ENCODE data around the gene ACTR10.

ACTR10 gene

DNA sequence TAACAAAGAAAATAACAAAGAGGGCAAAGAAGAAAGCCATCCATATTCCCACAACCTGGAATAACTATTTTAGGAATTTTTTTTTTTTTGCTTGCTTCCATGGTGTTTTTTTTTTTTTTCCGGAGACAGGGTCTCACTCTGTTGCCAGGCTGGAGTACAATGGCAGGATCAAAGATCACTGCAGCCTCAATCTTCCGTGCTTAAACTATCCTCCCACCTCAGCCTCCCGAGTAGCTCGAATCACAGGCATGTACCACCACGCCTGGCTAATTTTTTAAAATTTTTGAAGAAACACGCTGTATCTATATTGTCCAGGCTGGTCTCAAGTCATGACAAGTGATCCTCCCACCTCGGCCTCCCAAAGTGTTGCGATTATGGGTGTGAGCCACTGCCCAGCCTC lies 78.2 kb downstream of the ACTR10 start:
- no peak overlapping the region for H3K4me3 ChIP-seq (ENCODE audit: low read depth, low read length)
- H3K36me3 ChIP-seq (ENCODE audit: control insufficient read depth in 2 of 2, insufficient read depth in 1 of 2, low read length in 2 of 2), result peaks cover 41 to 57% of the 10 kb centered on the region in 2 experiments
- no peaks in the 10 kb centered on the region for H3K9me3 ChIP-seq (ENCODE audit: control insufficient read depth, insufficient read depth, low read depth, low read length)
- TF ChIP-seq ZNF585B (tag by site-specific recombination; IDR thresholded peaks at IDR 0.05) (no peak), ZNF248 (tag by site-specific recombination; IDR thresholded peaks at IDR 0.05) (no peak), ZNF792 (tag by site-specific recombination; IDR thresholded peaks at IDR 0.05) (no peak), ZNF404 (tag by site-specific recombination; IDR thresholded peaks at IDR 0.05) (no peak), ZBTB17 (tag by site-specific recombination; IDR thresholded peaks at IDR 0.05) (no peak), ZNF548 (tag by site-specific recombination; IDR thresholded peaks at IDR 0.05) (no peak), RBAK (tag by site-specific recombination; IDR thresholded peaks at IDR 0.05) (no peak), ZNF670 (tag by site-specific recombination; IDR thresholded peaks at IDR 0.05; ENCODE audit: low read depth) (no peak), ZNF133 (tag by site-specific recombination; IDR thresholded peaks at IDR 0.05) (no peak), ZNF843 (tag by site-specific recombination; IDR thresholded peaks at IDR 0.05) (no peak), SETDB1 (IDR thresholded peaks at IDR 0.05; ENCODE audit: insufficient read length, low read length) (no peak), ZNF544 (tag by site-specific recombination; IDR thresholded peaks at IDR 0.05) (no peak), ZNF623 (tag by site-specific recombination; IDR thresholded peaks at IDR 0.05) (no peak), ZNF155 (tag by site-specific recombination; IDR thresholded peaks at IDR 0.05) (no peak), ZNF654 (tag by site-specific recombination; IDR thresholded peaks at IDR 0.05; ENCODE audit: low read depth) (no peak), ZFP41 (tag by site-specific recombination; IDR thresholded peaks at IDR 0.05; ENCODE audit: borderline replicate concordance) (no peak)
- TF ChIP-seq, protein P1, sequence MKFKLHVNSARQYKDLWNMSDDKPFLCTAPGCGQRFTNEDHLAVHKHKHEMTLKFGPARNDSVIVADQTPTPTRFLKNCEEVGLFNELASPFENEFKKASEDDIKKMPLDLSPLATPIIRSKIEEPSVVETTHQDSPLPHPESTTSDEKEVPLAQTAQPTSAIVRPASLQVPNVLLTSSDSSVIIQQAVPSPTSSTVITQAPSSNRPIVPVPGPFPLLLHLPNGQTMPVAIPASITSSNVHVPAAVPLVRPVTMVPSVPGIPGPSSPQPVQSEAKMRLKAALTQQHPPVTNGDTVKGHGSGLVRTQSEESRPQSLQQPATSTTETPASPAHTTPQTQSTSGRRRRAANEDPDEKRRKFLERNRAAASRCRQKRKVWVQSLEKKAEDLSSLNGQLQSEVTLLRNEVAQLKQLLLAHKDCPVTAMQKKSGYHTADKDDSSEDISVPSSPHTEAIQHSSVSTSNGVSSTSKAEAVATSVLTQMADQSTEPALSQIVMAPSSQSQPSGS (tag by site-specific recombination; IDR thresholded peaks at IDR 0.05; ENCODE audit: low read depth), result no peak
- no peak overlapping the region for H3K27ac ChIP-seq (ENCODE audit: extremely low read depth, low read depth, low read length)
- POLR2A ChIA-PET, result interaction anchor here (0.7 to 1.4 kb wide), 2 partner anchors 15 to 20 kb away, joined by 3 read pairs; partner anchors contain the start of gene ARID4A
- CTCF ChIA-PET, result no interaction called here
- H3K4me1 ChIP-seq (ENCODE audit: control insufficient read depth, insufficient read depth, low read length), result peaks cover 10% of the 10 kb centered on the region

DNA sequence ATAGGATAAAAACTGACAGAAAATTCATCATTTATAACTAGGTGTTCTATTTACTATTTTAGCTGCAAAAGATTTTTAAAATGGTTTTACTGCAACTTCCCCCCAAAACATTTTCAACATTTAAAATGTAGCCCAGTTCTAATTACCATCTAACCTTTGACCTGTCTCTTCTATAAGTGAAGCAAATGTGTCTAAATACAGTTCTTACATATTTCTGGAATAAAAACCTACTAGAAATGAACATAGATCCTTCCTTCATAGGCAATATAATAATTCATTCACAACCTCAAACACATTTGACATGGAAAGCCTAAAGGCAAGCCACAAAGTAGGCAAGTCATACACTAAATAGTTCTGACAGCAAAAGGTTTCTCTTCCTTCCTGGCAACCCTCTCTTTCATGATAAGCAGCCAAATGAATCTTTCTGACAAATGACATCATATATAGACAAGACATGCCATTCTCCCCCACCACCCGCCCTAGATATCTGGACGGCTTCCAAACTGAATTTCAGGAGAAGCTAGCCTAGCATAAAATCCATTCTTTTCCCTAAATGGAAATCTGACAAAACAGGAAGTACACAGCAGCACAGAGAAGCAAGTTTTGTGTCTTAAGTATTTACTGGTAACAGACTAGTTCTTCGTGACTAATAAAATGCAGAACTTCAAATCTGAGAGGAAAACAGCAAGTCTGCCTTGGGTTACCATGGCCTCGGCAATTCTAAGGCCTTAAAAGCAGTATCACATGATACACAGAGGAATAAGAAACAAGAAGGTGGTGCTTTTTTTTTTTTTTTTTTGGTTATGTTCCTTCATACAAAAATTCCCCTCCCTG lies 81.2 kb downstream of the ACTR10 start:
- H3K27ac ChIP-seq (ENCODE audit: extremely low read depth, low read depth, low read length), result peak overlapping the region; percentile 54
- peaks cover 55 to 56% of the 10 kb centered on the region in 2 experiments for H3K36me3 ChIP-seq (ENCODE audit: control insufficient read depth in 2 of 2, insufficient read depth in 1 of 2, low read length in 2 of 2)
- no peak overlapping the region for H3K4me3 ChIP-seq (ENCODE audit: low read depth, low read length)
- POLR2A ChIA-PET, result interaction anchor here (1.4 to 1.5 kb wide), 2 partner anchors 17 to 37 kb away, joined by 3 to 14 read pairs; partner anchors contain the start of genes ARID4A and PSMA3
- H3K4me1 ChIP-seq (ENCODE audit: control insufficient read depth, insufficient read depth, low read length), result peaks cover 10% of the 10 kb centered on the region
- no peaks in the 10 kb centered on the region for H3K9me3 ChIP-seq (ENCODE audit: control insufficient read depth, insufficient read depth, low read depth, low read length)
- CTCF ChIA-PET, result no interaction called here
- peak; percentile 56 for TF ChIP-seq PRDM1 (tag by site-specific recombination; IDR thresholded peaks at IDR 0.05)
- TF ChIP-seq, protein P2, sequence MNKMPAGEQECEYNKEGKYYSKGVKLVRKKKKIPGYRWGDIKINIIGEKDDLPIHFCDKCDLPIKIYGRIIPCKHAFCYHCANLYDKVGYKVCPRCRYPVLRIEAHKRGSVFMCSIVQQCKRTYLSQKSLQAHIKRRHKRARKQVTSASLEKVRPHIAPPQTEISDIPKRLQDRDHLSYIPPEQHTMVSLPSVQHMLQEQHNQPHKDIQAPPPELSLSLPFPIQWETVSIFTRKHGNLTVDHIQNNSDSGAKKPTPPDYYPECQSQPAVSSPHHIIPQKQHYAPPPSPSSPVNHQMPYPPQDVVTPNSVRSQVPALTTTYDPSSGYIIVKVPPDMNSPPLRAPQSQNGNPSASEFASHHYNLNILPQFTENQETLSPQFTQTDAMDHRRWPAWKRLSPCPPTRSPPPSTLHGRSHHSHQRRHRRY (tag by site-specific recombination; IDR thresholded peaks at IDR 0.05), result no peak
- TF ChIP-seq FEZF1 (tag by site-specific recombination; IDR thresholded peaks at IDR 0.05), result peak; percentile 69
- no peak for TF ChIP-seq ZNF138 (tag by site-specific recombination; IDR thresholded peaks at IDR 0.05; ENCODE audit: borderline replicate concordance)
- no peak for TF ChIP-seq ZNF157 (tag by site-specific recombination; IDR thresholded peaks at IDR 0.05)
- TF ChIP-seq, protein P3, sequence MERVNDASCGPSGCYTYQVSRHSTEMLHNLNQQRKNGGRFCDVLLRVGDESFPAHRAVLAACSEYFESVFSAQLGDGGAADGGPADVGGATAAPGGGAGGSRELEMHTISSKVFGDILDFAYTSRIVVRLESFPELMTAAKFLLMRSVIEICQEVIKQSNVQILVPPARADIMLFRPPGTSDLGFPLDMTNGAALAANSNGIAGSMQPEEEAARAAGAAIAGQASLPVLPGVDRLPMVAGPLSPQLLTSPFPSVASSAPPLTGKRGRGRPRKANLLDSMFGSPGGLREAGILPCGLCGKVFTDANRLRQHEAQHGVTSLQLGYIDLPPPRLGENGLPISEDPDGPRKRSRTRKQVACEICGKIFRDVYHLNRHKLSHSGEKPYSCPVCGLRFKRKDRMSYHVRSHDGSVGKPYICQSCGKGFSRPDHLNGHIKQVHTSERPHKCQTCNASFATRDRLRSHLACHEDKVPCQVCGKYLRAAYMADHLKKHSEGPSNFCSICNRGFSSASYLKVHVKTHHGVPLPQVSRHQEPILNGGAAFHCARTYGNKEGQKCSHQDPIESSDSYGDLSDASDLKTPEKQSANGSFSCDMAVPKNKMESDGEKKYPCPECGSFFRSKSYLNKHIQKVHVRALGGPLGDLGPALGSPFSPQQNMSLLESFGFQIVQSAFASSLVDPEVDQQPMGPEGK (tag by site-specific recombination; IDR thresholded peaks at IDR 0.05), result 0 out of 2 replicates have a peak, but pooled peaks have one; percentile 41
- TF ChIP-seq SP2 (tag by site-specific recombination; IDR thresholded peaks at IDR 0.05), result peak; percentile 47
- TF ChIP-seq, protein P1 (tag by site-specific recombination; IDR thresholded peaks at IDR 0.05; ENCODE audit: low read depth), result peak; percentile 90
- TF ChIP-seq ZNF555 (tag by site-specific recombination; conservative IDR thresholded peaks at IDR 0.05), result no peak
- TF ChIP-seq, protein P4, sequence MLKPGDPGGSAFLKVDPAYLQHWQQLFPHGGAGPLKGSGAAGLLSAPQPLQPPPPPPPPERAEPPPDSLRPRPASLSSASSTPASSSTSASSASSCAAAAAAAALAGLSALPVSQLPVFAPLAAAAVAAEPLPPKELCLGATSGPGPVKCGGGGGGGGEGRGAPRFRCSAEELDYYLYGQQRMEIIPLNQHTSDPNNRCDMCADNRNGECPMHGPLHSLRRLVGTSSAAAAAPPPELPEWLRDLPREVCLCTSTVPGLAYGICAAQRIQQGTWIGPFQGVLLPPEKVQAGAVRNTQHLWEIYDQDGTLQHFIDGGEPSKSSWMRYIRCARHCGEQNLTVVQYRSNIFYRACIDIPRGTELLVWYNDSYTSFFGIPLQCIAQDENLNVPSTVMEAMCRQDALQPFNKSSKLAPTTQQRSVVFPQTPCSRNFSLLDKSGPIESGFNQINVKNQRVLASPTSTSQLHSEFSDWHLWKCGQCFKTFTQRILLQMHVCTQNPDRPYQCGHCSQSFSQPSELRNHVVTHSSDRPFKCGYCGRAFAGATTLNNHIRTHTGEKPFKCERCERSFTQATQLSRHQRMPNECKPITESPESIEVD (tag by site-specific recombination; IDR thresholded peaks at IDR 0.05), result peak; percentile 70
- TF ChIP-seq ZNF416 (tag by site-specific recombination; IDR thresholded peaks at IDR 0.05), result no peak
- no peak for TF ChIP-seq ZNF202 (tag by site-specific recombination; IDR thresholded peaks at IDR 0.05; ENCODE audit: borderline replicate concordance)
